ENCODE measurements around the gene FOXS1.
"Not testable (repeated sequence)": the region's sequence is repeated elsewhere in the genome, so short reads cannot be mapped to it uniquely, and the experiment has no call there.

The FOXS1 gene

GRCh38 chr20:31820228-31820627, 25.2 kb downstream of the FOXS1 start:
- no peak for DNase-seq

GRCh38 chr20:31819083-31819784, 26.2 kb downstream of the FOXS1 start, which contains the start of gene MYLK2:
TSS of gene MYLK2 (plus strand) at chr20:31819356. CDS start at chr20:31819581, 225 bp downstream.
- DNase-seq: no peak

GRCh38 chr20:31818376-31818908, 27.0 kb downstream of the FOXS1 start:
- DNase-seq: no peak

DNA sequence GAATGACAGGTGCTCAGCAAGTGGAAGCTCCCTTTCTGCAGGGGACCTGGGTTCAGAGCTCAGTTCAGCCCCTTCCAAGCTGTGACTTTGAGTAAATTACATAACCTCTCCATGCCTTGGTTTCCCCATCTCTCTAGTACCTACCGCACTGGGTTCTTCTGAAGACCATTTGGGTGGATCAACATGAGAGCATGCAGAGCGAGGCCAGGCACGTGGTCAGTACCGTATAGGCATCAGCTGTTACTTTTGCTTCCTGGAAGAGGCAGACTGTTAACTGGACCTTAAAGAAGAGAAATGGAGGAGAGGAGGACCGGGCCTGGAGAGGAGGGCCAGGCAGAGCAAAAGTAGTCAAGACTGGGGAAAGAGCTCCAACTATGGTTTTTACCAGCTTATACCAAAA, 27.9 kb downstream of the FOXS1 start:
- no peak for DNase-seq

GRCh38 chr20:31816221-31816620, 29.2 kb downstream of the FOXS1 start:
- no peak for DNase-seq

GRCh38 chr20:31815408-31816188, 29.8 kb downstream of the FOXS1 start:
- DNase-seq: no peak

DNA sequence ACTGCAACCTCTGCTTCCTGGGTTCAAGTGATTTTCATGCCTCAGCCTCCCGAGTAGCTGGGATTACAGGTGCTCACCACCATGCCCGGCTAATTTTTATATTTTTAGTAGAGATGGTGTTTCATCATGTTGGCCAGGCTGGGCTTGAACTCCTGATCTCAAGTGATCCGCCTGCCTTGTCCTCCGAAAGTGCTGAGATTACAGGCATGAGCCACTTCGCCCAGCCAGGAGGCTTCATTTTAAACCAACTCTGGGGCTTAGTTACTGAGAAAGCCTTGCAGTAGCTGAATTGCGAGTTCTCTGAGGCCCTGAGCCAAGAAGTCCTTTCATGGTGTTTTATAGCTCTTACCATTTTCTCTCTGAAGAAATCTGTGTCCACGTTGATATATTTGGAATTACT, 31.3 kb downstream of the FOXS1 start:
- not testable (repeated sequence) for DNase-seq

DNA sequence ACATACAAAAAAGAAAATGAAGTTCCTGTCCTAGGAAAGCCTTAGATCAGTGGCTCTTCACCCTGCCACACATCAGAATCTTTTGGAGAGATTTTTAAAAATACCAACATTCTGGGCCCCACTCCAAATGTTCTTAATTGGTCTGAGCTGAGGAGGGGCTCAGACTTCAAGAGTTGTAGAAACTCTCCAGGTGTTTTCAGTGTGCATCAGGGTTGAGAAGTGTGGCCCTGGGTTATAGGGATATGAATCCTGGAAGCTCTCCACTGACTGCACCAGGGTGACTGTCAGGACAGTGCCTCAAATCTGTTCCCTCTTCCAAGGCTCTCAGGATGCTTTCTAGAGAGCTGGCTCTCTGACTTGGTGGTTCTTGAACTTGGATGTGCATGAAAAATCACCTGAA, 31.8 kb downstream of the FOXS1 start:
- no peak for DNase-seq

GRCh38 chr20:31811796-31812728, 33.3 kb downstream of the FOXS1 start:
- no peak for DNase-seq

- DNase-seq: no peak
These were observed 34.2 kb downstream of the FOXS1 start for GRCh38 chr20:31811198-31811597.

- DNase-seq: no peak
These were observed 35.7 kb downstream of the FOXS1 start for GRCh38 chr20:31809661-31810060.

DNA sequence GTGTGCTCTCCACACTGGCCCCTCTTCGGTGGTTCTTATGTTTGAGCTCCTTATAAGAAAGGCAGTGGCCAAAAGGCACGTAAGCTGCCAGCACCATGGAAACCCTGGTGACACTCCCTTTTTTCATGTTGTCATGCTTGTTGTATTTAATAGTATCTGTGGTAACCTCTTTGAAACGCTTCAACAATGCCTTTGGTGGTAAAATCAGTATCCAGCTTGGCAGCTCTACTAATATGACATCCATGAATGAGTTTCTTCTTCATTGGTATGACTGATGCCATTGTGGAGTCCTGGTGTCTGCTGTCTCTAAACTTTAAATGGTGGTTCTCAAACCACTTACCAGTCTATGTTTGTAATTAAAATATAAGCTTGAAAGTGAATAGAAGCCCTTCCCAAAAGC, 36.9 kb downstream of the FOXS1 start:
- DNase-seq: no peak

DNA sequence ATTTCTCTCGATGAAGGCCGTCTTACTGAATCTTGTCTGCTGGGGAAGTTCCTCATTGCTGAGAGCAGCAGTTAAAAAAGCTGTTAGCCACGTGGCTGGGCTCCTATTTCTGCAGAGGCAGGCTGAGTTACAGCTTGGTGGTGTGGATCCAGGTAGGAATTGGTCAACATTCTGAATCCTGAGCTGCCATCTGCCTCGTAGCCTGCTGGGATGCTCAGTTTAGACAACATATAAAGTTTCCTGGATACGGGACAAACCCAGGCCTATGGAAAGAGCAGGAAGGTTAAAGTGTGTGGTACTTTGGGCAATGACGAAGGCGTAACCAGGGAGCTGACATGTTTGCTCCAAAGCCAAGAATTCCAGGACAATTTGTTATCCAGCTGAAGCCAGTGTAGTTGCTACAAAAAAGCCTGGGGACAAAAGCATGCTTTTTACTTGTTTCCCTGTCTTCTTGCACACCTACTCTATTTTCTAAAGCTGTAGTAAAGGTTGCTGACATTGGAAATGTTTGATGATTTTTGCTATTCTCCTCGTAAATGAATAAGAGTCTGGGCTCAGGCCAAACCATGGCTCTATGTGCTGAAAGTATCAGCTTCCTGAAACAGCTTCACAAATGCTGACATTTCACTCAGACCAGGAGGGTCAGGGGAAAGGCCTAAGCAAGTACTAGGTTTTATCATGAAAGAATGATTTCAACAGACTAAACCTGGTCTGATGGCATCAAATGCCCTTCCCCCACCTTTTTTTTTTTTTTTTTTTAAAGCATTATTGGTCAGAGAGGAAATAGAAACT, 38.6 kb downstream of the FOXS1 start:
- DNase-seq: no peak

DNA sequence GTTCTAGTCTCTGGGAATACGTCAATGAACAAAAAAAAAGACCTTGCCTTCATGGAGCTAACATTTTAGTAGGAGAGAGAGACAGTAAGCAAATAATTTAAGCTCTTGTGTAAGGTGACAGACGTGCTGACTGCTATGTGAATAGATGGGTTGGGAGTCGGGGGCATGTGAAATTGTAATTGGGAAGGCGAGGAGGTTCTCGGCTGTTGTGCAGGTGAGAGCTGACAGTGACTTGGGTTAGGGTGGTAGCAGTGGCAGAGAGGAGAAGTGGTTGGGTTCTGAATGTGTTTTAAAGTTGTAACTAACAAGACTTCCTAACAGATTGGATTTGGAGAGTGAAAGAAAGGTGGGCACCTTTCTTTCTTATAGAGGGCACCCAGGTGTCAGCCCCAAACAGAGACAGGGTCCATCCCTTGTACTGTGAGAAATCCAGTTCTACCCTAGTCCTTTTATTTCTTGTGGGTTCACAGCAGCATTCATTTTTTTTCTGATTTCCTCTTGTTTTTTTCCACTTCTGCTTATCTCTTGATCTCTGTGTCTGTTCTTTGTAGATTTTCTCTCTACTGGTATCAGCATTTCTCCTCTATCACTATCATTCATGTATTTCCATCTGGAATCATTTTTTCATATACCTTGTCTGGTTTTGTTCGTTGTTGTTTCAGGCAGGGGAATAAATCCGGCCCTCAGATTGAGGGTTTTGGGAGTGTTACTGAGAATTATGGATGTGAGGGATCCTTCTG, 41.7 kb downstream of the FOXS1 start:
- no peak for DNase-seq

DNA sequence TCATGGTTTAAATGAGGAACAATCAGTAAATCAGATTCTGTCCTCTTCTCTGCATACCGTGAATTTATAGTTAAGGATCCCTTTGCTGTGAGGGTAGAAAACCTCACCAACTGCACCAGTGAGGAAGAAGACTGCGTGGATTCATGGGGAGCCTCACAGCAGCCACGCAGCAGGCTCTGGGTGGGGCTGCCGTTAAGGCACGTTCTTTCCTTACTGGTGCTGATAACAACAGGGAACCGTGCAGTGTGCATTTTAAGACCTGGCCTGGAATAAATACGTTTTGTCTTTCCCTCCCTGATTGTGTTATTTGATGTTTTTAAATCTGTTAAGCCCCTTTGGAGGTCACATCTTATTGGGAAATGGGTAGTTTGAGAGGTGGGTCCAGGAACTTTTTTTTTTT, 43.9 kb downstream of the FOXS1 start:
- DNase-seq: no peak

DNA sequence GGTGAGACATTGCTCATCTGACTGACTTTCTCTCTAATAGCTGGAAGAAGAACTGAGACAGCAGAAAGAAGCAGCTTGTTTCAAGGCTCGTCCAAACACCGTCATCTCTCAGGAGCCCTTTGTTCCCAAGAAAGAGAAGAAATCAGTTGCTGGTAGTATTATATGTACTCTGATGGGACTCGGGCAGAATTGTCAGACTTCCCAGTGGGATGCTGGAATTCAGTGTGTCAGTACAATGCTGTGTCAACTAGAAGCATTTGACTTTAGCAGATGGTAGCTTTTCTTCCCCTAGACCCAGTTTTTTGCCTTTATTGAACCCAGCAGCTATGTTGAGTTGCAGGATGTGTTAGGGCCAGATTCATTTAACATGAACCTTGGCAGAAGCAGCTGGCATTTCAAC, 48.0 kb downstream of the FOXS1 start:
- no peak for DNase-seq
